Uterus (tissue), 2 donors: ENCODE results near the gene IFI27.

Experiments
- POLR2A ChIP-seq, 2 donors: fragments of 450-650 bp; IDR thresholded peaks; one replicate each; pipeline ENCODE4 v1.6.1; 2016; ENCODE audit warnings: antibody characterized with exemption in 2 of 2, mild to moderate bottlenecking in 1 of 2, moderate library complexity in 1 of 2
- TF ChIP-seq, protein P1 (sequence below), 4 experiments: fragments of 200-600 bp in 2 of 4; fragments of 450-650 bp in 2 of 4; sonication (generic) in 2 of 4; IDR thresholded peaks; one replicate each; pipeline ENCODE4 v1.5.1; 2016 to 2019; ENCODE audit warnings: antibody characterized with exemption in 4 of 4, mild to moderate bottlenecking in 2 of 4, moderate library complexity in 1 of 4

DNA sequence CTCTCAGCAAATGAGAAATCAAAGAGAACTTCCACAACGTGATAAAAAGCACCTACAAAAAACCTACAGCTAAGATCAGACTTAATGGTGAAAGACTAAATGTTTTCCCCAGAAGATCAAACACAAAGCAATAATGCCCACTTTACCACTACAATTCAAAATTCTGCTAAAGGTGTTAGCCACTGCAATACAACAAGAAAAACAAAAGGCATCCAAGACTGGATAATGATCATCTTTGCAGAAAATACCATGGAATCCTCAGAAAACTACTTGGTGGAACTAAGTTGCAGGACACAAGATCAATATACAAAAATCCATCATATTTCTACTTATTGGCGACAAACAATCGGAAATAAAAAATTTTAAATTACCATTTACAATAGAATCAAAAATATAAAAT lies 36.0 kb upstream of the IFI27 start:
- no peak for TF ChIP-seq POLR2A (IDR thresholded peaks at IDR 0.05)
- TF ChIP-seq, protein P1, sequence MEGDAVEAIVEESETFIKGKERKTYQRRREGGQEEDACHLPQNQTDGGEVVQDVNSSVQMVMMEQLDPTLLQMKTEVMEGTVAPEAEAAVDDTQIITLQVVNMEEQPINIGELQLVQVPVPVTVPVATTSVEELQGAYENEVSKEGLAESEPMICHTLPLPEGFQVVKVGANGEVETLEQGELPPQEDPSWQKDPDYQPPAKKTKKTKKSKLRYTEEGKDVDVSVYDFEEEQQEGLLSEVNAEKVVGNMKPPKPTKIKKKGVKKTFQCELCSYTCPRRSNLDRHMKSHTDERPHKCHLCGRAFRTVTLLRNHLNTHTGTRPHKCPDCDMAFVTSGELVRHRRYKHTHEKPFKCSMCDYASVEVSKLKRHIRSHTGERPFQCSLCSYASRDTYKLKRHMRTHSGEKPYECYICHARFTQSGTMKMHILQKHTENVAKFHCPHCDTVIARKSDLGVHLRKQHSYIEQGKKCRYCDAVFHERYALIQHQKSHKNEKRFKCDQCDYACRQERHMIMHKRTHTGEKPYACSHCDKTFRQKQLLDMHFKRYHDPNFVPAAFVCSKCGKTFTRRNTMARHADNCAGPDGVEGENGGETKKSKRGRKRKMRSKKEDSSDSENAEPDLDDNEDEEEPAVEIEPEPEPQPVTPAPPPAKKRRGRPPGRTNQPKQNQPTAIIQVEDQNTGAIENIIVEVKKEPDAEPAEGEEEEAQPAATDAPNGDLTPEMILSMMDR (IDR thresholded peaks at IDR 0.05): no peak
